SK-N-SH (cell line): ENCODE results near the gene FDXR. TPM values are rescaled to one million over a fixed set of nuclear protein-coding genes. Genes with fewer than 3 reads are reported as not detected.
A peak's percentile ranks its signal among the peaks of the same experiment; 100 is the strongest.

ENCODE experiments used
- CTCF ChIA-PET: fragments of 300-600, 350-600 bp; formaldehyde crosslinking; extraction: SDS; loops from one replicate; lab custom pipeline; 2021; lab: Yijun Ruan, JAX
- POLR2A ChIA-PET: fragments of 350-600 bp; sonication (Branson Sonifier 250); formaldehyde crosslinking; extraction: SDS; loops from one replicate; lab custom pipeline; 2020; ENCODE audit warnings: antibody characterized with exemption, inconsistent platforms; lab: Yijun Ruan, JAX
- DNase-seq: peaks from one replicate; pipeline ENCODE4 v3.0.0; 2012
- H2AFZ ChIP-seq: fragments of 200-600 bp; sonication (generic); 2 replicates; pipeline ENCODE4 v1.8.1; 2016; ENCODE audit warnings: antibody characterized with exemption, mild to moderate bottlenecking, low read depth
- H3F3A ChIP-seq: fragments of 200-600 bp; sonication (generic); replicated peaks from 2 replicates; pipeline ENCODE3; 2016; ENCODE audit warnings: antibody characterized with exemption, mild to moderate bottlenecking; ENCODE audit not compliant: insufficient read depth
- H3K27ac ChIP-seq, 2 experiments: fragments of 200-500 bp in 1 of 2; fragments of 200-600 bp in 1 of 2; sonication (Bioruptor generic) in 1 of 2; sonication (generic), shearing (Covaris generic) in 1 of 2; 2 replicates each; pipeline versions ENCODE4 v1.5.1 to v1.6.1; 2014 to 2016; ENCODE audit warnings: low read depth in 2 of 2, inconsistent platforms in 1 of 2, low read length in 1 of 2, mild to moderate bottlenecking in 1 of 2, mixed read lengths in 1 of 2
- H3K27me3 ChIP-seq: fragments of 200-600 bp; sonication (generic), shearing (Covaris generic); 2 replicates; pipeline ENCODE4 v1.6.1; 2016; ENCODE audit warnings: mixed run types; ENCODE audit not compliant: insufficient read depth
- H3K36me3 ChIP-seq, 2 experiments: fragments of 200-500 bp in 1 of 2; fragments of 200-600 bp in 1 of 2; sonication (Bioruptor generic) in 1 of 2; sonication (generic) in 1 of 2; replicated peaks in 1 of 2; 2 replicates each; pipeline versions ENCODE3 to v1.5.1; 2014 to 2016; ENCODE audit warnings: low read length in 1 of 2, mild to moderate bottlenecking in 1 of 2; ENCODE audit not compliant: insufficient read depth in 2 of 2, control insufficient read depth in 1 of 2
- H3K4me1 ChIP-seq, 2 experiments: fragments of 200-500 bp in 1 of 2; fragments of 200-600 bp in 1 of 2; sonication (Bioruptor generic) in 1 of 2; sonication (generic), shearing (Covaris generic) in 1 of 2; 2 replicates each; pipeline versions ENCODE4 v1.5.1 to v1.6.1; 2014 to 2016; ENCODE audit warnings: low read depth in 1 of 2, low read length in 1 of 2, mixed run types in 1 of 2; ENCODE audit not compliant: insufficient read depth in 2 of 2, control insufficient read depth in 1 of 2
- H3K4me2 ChIP-seq: fragments of 200-600 bp; sonication (generic), shearing (Covaris generic); 2 replicates; pipeline ENCODE4 v1.6.1; 2017; ENCODE audit warnings: mixed run types
- H3K4me3 ChIP-seq, 2 experiments: fragments of 200-500 bp in 1 of 2; fragments of 200-600 bp in 1 of 2; sonication (Bioruptor generic) in 1 of 2; sonication (generic), shearing (Covaris generic) in 1 of 2; 2 replicates each; pipeline versions ENCODE4 v1.5.1 to v1.8.1; 2014 to 2016; ENCODE audit warnings: low read depth in 2 of 2, inconsistent platforms in 1 of 2, low read length in 1 of 2, mild to moderate bottlenecking in 1 of 2, mixed read lengths in 1 of 2, moderate library complexity in 1 of 2
- H3K79me2 ChIP-seq: fragments of 200-600 bp; sonication (generic); 2 replicates; pipeline ENCODE4 v1.8.1; 2017; ENCODE audit warnings: mild to moderate bottlenecking; ENCODE audit not compliant: insufficient read depth
- H3K9ac ChIP-seq: fragments of 200-600 bp; sonication (generic); 2 replicates; pipeline ENCODE4 v1.6.1; 2017; ENCODE audit warnings: mixed run types
- H3K9me2 ChIP-seq: fragments of 200-600 bp; sonication (generic); 2 replicates; pipeline ENCODE4 v1.6.1; 2017; ENCODE audit warnings: mixed run types
- H3K9me3 ChIP-seq: fragments of 200-600 bp; sonication (generic); 2 replicates; pipeline ENCODE4 v1.6.1; 2017; ENCODE audit warnings: mixed run types, mild to moderate bottlenecking, moderate library complexity
- H4K20me1 ChIP-seq: fragments of 200-600 bp; sonication (generic); 2 replicates; pipeline ENCODE4 v1.6.1; 2017; ENCODE audit warnings: mild to moderate bottlenecking, mixed run types; ENCODE audit not compliant: insufficient read depth
- CHD2 ChIP-seq: fragments of 150-350 bp; IDR thresholded peaks from 2 replicates; pipeline ENCODE4 v1.6.1; 2018; ENCODE audit warnings: low read length; ENCODE audit not compliant: partially characterized antibody
- CTCF ChIP-seq: fragments of 200-600 bp; sonication (generic); IDR thresholded peaks from 2 replicates; pipeline ENCODE4 v1.6.1; 2017; ENCODE audit warnings: antibody characterized with exemption, mild to moderate bottlenecking, moderate library complexity
- ELF1 ChIP-seq: IDR thresholded peaks from 2 replicates; pipeline ENCODE4 v1.4.0; 2012
- GATA2 ChIP-seq: sonication (generic); formaldehyde crosslinking; IDR thresholded peaks from 2 replicates; pipeline ENCODE4 v1.5.0; 2020; ENCODE audit warnings: mild to moderate bottlenecking, missing genetic modification reagents
- IRF3 ChIP-seq: fragments of 150-350 bp; IDR thresholded peaks from 2 replicates; pipeline ENCODE4 v1.6.1; 2016; ENCODE audit warnings: mild to moderate bottlenecking, low read depth, low read length
- MEF2A ChIP-seq: IDR thresholded peaks from 2 replicates; pipeline ENCODE4 v1.4.0; 2012; ENCODE audit warnings: low read depth, borderline replicate concordance
- MXI1 ChIP-seq: IDR thresholded peaks from 2 replicates; pipeline ENCODE4 v1.6.1; 2012; ENCODE audit warnings: mild to moderate bottlenecking, low read depth, low read length, improper control_type of control experiment
- NRF1 ChIP-seq: IDR thresholded peaks from 2 replicates; pipeline ENCODE4 v1.6.1; 2012; ENCODE audit warnings: low read depth, mild to moderate bottlenecking, low read length
- PBX3 ChIP-seq: IDR thresholded peaks from 2 replicates; pipeline ENCODE4; 2012
- RAD21 ChIP-seq: IDR thresholded peaks from 2 replicates; pipeline ENCODE4 v1.6.1; 2012; ENCODE audit warnings: mild to moderate bottlenecking, low read length
- RCOR1 ChIP-seq: fragments of 150-350 bp; IDR thresholded peaks from 2 replicates; pipeline ENCODE4 v1.6.1; 2017; ENCODE audit warnings: antibody characterized with exemption, low read length
- SIN3A ChIP-seq: IDR thresholded peaks from 2 replicates; pipeline ENCODE4 v1.6.1; 2012; ENCODE audit warnings: low read depth, mild to moderate bottlenecking, low read length, moderate library complexity, borderline replicate concordance
- SMC3 ChIP-seq: IDR thresholded peaks from 2 replicates; pipeline ENCODE4 v1.6.1; 2012; ENCODE audit warnings: low read depth, low read length, improper control_type of control experiment
- USF1 ChIP-seq: IDR thresholded peaks from 2 replicates; pipeline ENCODE4 v1.4.0; 2012; ENCODE audit warnings: low read depth, borderline replicate concordance
- WGBS: methylation state at CpG from one replicate; pipeline ENCODE4 v1.1.6; 2017; ENCODE audit warnings: low lambda C conversion rate; 5-methylcytosine and 5-hydroxymethylcytosine counted together
- polyA plus RNA-seq, 3 experiments: library from polyadenylated mRNA; depleted of rRNA; stranded (reverse); fragments of >200 nt; gene quantifications; 2 replicates each; pipeline ENCODE4 v1.2.3, GENCODE V29; 2012

FDXR gene
- polyA plus RNA-seq, 1 of the 3 experiments (the other 2 are of a cell fraction), result 86.7 TPM

- Histone ChIP-seq H3K4me2 (no peak overlapping the region), H3K79me2 (no peaks in the 10 kb centered on the region), H3K4me1 (peaks cover 0 to 10% of the 10 kb centered on the region in 2 experiments; a peak in 2 of 4 replicates), H3K9me2 (no peaks in the 10 kb centered on the region)
- peak; percentile 93 for DNase-seq
- 0 out of 2 replicates have a peak, but pooled peaks have one; percentile 40 for TF ChIP-seq RCOR1
- TF ChIP-seq CTCF, result peak; percentile 99
- no peak for TF ChIP-seq IRF3
- no peak for TF ChIP-seq SIN3A
- TF ChIP-seq RAD21, result peak; percentile 99
- no peak for TF ChIP-seq ELF1
- TF ChIP-seq CHD2, result peak; percentile 37
- TF ChIP-seq PBX3, result no peak
- no peak for TF ChIP-seq GATA2 (CRISPR knock-in tag)
- TF ChIP-seq SMC3, result peak; percentile 96
- TF ChIP-seq MXI1, result peak; percentile 51
- TF ChIP-seq, all 33 proteins: peak for 6
- peaks cover 18% of the 10 kb centered on the region for H3K27me3 ChIP-seq
- peaks cover 6% of the 10 kb centered on the region for H3F3A ChIP-seq
- H3K36me3 ChIP-seq, result peaks cover 10 to 30% of the 10 kb centered on the region in 2 experiments
- no peak overlapping the region for H3K27ac ChIP-seq
- no peak overlapping the region for H2AFZ ChIP-seq
- H3K9me3 ChIP-seq, result no peaks in the 10 kb centered on the region
- CTCF ChIA-PET, result interaction anchor here (0.5 to 98.1 kb wide), 24 partner anchors 5 to 294 kb away, joined by 3 to 3869 read pairs (median 4); partner anchors contain the start of genes FDXR, GRIN2C, NAT9 and NHERF1
- 21% methylated on average over 10 of the region's 11 CpGs for whole genome bisulfite sequencing
- POLR2A ChIA-PET, result interaction anchor here (3.8 kb wide), 1 partner anchor 8 kb away, joined by 14 read pairs; the partner anchor contains the start of gene FDXR
- peaks cover 35% of the 10 kb centered on the region for H4K20me1 ChIP-seq
- no peak overlapping the region for H3K9ac ChIP-seq
- H3K4me3 ChIP-seq, result no peak overlapping the region; a peak in 1 of 4 replicates
These were observed 7.9 kb downstream of the FDXR start for GRCh38 chr17:74864866-74865395.

GRCh38 chr17:74864297-74864865 lies 8.4 kb downstream of the FDXR start:
- Histone ChIP-seq H3K4me1 (peaks cover 0 to 11% of the 10 kb centered on the region in 2 experiments; a peak in 2 of 4 replicates), H3K27me3 (peaks cover 22% of the 10 kb centered on the region), H3K36me3 (peaks cover 10 to 28% of the 10 kb centered on the region in 2 experiments), H2AFZ (no peak overlapping the region), H3F3A (peaks cover 6% of the 10 kb centered on the region), H3K79me2 (no peaks in the 10 kb centered on the region), H3K9me2 (no peaks in the 10 kb centered on the region), H3K9ac (no peak overlapping the region), H3K4me3 (no peak overlapping the region), H3K4me2 (no peak overlapping the region), H3K27ac (no peak overlapping the region), H3K9me3 (no peaks in the 10 kb centered on the region), H4K20me1 (peaks cover 30% of the 10 kb centered on the region)
- TF ChIP-seq USF1 (no peak), RAD21 (no peak), NRF1 (no peak), PBX3 (no peak), MEF2A (no peak)
- CTCF ChIA-PET, result interaction anchor here (0.7 to 98.1 kb wide), 18 partner anchors 5 to 215 kb away, joined by 3 to 3869 read pairs (median 7); partner anchors contain the start of genes FADS6, FDXR, GRIN2C and NAT9
- no peak for DNase-seq
- POLR2A ChIA-PET, result interaction anchor here (3.8 kb wide), 1 partner anchor 8 kb away, joined by 14 read pairs; the partner anchor contains the start of gene FDXR
- 95% methylated on average over 15 of the region's 15 CpGs for WGBS
